Middle frontal gyrus (tissue), 1 donor: ENCODE measurements around the gene CIZ1.
"Not testable (repeated sequence)": the region's sequence is repeated elsewhere in the genome, so short reads cannot be mapped to it uniquely, and the experiment has no call there.

Source experiments
- DNase-seq: peaks from one replicate; pipeline ENCODE4 v3.0.0-alpha.2; 2015; ENCODE audit warnings: low spot score; ENCODE audit errors: extremely low spot score

The CIZ1 gene

GRCh38 chr9:128190516-128191405, 611 bp downstream of the CIZ1 start:
- no peak for DNase-seq

GRCh38 chr9:128190013-128190412, 1.4 kb downstream of the CIZ1 start:
- no peak for DNase-seq

- DNase-seq, result no peak
These were observed 3.2 kb downstream of the CIZ1 start for GRCh38 chr9:128188209-128188608.

GRCh38 chr9:128187361-128187760, 4.0 kb downstream of the CIZ1 start:
- DNase-seq, result no peak

- no peak for DNase-seq
These were observed 5.1 kb downstream of the CIZ1 start for GRCh38 chr9:128185979-128186965.

GRCh38 chr9:128182893-128183588, 8.3 kb downstream of the CIZ1 start:
- no peak for DNase-seq

GRCh38 chr9:128181480-128181879, 9.9 kb downstream of the CIZ1 start:
- not testable (repeated sequence) for DNase-seq

GRCh38 chr9:128180447-128180846, 10.9 kb downstream of the CIZ1 start:
- no peak for DNase-seq

- no peak for DNase-seq
These were observed 11.4 kb downstream of the CIZ1 start for GRCh38 chr9:128180001-128180400.

- no peak for DNase-seq
These were observed 12.5 kb downstream of the CIZ1 start for GRCh38 chr9:128178806-128179431.

GRCh38 chr9:128175726-128176125, 15.6 kb downstream of the CIZ1 start:
- DNase-seq, result no peak

- DNase-seq, result no peak
These were observed 16.2 kb downstream of the CIZ1 start for GRCh38 chr9:128175102-128175563.

GRCh38 chr9:128174062-128174461, 17.3 kb downstream of the CIZ1 start:
- DNase-seq, result no peak

GRCh38 chr9:128169925-128170324, 21.4 kb downstream of the CIZ1 start:
- DNase-seq, result no peak

GRCh38 chr9:128169492-128169891, 21.9 kb downstream of the CIZ1 start:
- no peak for DNase-seq

- no peak for DNase-seq
These were observed 22.6 kb downstream of the CIZ1 start for GRCh38 chr9:128168731-128169308.

GRCh38 chr9:128167209-128167608, 24.2 kb downstream of the CIZ1 start:
- no peak for DNase-seq

- no peak for DNase-seq
These were observed 25.2 kb downstream of the CIZ1 start for GRCh38 chr9:128166169-128166568.

- no peak for DNase-seq
These were observed 27.0 kb downstream of the CIZ1 start for GRCh38 chr9:128164307-128164885.
